Uterus (tissue), 4 donors: ENCODE results near the gene PIK3C2A. TPM values are rescaled to one million over a fixed set of nuclear protein-coding genes. Genes with fewer than 3 reads are reported as not detected.
"Not testable (repeated sequence)": the region's sequence is repeated elsewhere in the genome, so short reads cannot be mapped to it uniquely, and the experiment has no call there.

ENCODE experiments used
- DNase-seq, 2 donors: peaks; one replicate each; pipeline ENCODE4 v3.0.0-alpha.2; 2019 to 2020
- H3K27ac ChIP-seq, 2 donors: fragments of 200-600 bp; sonication (generic); 1 replicate in 1 of 2; 2 replicates in 1 of 2; pipeline ENCODE4 v1.5.1; 2016 to 2018
- H3K27me3 ChIP-seq, 2 donors: fragments of 200-600 bp; sonication (generic); one replicate each; pipeline ENCODE4 v1.5.1; 2018 to 2019; ENCODE audit warnings: control low read depth in 1 of 2
- H3K36me3 ChIP-seq, 2 donors: fragments of 200-600 bp; sonication (generic); one replicate each; pipeline ENCODE4 v1.5.1; 2019; ENCODE audit warnings: control low read depth in 1 of 2
- H3K4me1 ChIP-seq, 2 donors: fragments of 200-600 bp; sonication (generic); one replicate each; pipeline ENCODE4 v1.5.1; 2018 to 2019; ENCODE audit warnings: control low read depth in 1 of 2
- H3K4me3 ChIP-seq, 2 donors: fragments of 200-600 bp; sonication (generic); 1 replicate in 1 of 2; 2 replicates in 1 of 2; pipeline ENCODE4 v1.5.1; 2018 to 2019; ENCODE audit warnings: mild to moderate bottlenecking in 1 of 2
- H3K9me3 ChIP-seq, 2 donors: fragments of 200-600 bp; sonication (generic); one replicate each; pipeline ENCODE4 v1.5.1; 2019; ENCODE audit warnings: control low read depth in 1 of 2
- POLR2A ChIP-seq, 2 donors: fragments of 450-650 bp; IDR thresholded peaks; one replicate each; pipeline ENCODE4 v1.6.1; 2016; ENCODE audit warnings: antibody characterized with exemption in 2 of 2, mild to moderate bottlenecking in 1 of 2, moderate library complexity in 1 of 2
- intact Hi-C: fragments of 100-400 bp; cut with DNase I; formaldehyde crosslinking; loops from one replicate; pipeline ENCODE4 v1.15.1; 2023; ENCODE audit warnings: low total_unique reads
- total RNA-seq, 4 donors: library from RNA; depleted of rRNA in 3 of 4; stranded (reverse); fragments of >200 nt in 3 of 4; gene quantifications; one replicate each; pipeline versions ENCODE4 v1.1.0 to v1.2.4, GENCODE V29; 2014 to 2023
- TF ChIP-seq, protein P1 (sequence below), 4 experiments: fragments of 200-600 bp in 2 of 4; fragments of 450-650 bp in 2 of 4; sonication (generic) in 2 of 4; IDR thresholded peaks; one replicate each; pipeline ENCODE4 v1.5.1; 2016 to 2019; ENCODE audit warnings: antibody characterized with exemption in 4 of 4, mild to moderate bottlenecking in 2 of 4, moderate library complexity in 1 of 4
- donor health status: DM: yes; HTN: yes; CAD: no.

PIK3C2A gene
- total RNA-seq, 4 donors from 2014 or later, result 63.5 to 147 (median 90.5) TPM

DNA sequence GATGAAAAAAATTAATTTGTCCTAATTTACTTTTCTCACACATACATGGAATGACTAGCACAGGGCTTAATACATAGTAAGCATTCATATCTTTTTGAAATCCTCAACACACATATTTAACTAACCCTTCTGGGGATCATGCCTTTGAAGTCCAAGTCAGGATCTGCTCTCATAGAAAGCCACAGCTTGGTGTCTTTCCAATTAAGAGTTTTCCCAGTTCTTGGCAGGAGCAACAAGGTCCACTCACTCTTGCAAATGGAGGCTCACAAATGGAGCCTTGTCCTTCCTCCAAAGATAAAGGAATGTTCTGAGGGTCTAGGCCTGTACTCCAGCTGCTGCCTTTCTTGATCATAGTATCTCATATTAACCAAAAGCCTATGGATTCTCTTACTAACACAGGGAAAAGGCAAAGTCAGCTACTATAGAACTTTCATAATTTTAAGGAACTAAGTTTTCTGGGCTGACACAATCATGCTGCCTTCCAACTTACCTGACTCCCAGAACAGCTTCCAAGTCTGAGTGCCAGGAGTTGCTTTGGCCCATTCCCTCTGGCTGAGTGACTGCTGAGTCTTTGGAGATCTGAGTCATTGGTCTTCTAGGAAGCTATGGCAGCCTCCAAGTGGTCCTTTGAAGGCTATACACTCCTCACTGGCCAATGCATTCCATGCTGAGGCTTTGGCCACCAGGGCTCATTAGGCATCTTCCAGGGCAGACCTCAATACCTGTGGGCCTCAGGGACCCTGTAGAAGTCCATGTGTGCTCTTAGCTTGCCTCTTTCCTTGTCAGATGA lies 43.0 kb upstream of the PIK3C2A start:
- H3K4me1 ChIP-seq, result no peaks in the 10 kb centered on the region
- intact Hi-C loops, result no loop called here

DNA sequence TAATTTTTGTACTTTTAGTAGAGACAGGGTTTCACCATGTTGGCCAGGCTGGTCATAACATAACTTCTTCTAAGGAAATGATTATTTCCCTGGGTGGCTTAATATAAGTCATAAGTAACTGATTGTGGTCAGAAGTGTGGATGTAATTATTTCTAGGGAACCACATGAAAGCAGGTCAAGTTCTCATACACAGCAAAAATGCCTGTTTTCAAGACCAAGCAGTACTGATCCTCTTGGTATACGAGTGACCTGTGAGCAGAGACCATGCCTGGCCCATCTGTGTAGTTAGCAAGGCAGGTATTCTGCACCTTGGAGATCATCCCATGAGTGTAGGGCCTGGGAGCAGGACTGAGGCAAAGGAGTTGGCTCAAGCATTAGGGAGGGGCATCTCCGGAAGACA lies 36.3 kb upstream of the PIK3C2A start:
- H3K4me1 ChIP-seq, result no peaks in the 10 kb centered on the region
- H3K36me3 ChIP-seq, result no peaks in the 10 kb centered on the region
- DNase-seq, result no peak
- no peaks in the 10 kb centered on the region for H3K27me3 ChIP-seq
- intact Hi-C loops, result no loop called here
- H3K27ac ChIP-seq, result no peak overlapping the region
- no peak overlapping the region for H3K4me3 ChIP-seq
- TF ChIP-seq, protein P1, sequence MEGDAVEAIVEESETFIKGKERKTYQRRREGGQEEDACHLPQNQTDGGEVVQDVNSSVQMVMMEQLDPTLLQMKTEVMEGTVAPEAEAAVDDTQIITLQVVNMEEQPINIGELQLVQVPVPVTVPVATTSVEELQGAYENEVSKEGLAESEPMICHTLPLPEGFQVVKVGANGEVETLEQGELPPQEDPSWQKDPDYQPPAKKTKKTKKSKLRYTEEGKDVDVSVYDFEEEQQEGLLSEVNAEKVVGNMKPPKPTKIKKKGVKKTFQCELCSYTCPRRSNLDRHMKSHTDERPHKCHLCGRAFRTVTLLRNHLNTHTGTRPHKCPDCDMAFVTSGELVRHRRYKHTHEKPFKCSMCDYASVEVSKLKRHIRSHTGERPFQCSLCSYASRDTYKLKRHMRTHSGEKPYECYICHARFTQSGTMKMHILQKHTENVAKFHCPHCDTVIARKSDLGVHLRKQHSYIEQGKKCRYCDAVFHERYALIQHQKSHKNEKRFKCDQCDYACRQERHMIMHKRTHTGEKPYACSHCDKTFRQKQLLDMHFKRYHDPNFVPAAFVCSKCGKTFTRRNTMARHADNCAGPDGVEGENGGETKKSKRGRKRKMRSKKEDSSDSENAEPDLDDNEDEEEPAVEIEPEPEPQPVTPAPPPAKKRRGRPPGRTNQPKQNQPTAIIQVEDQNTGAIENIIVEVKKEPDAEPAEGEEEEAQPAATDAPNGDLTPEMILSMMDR (IDR thresholded peaks at IDR 0.05), result no peak
- TF ChIP-seq POLR2A (IDR thresholded peaks at IDR 0.05), result no peak
- no peaks in the 10 kb centered on the region for H3K9me3 ChIP-seq

More for the DNA sequence above, 43.0 kb upstream of the PIK3C2A start:
- TF ChIP-seq, protein P1 (IDR thresholded peaks at IDR 0.05), result no peak
- TF ChIP-seq POLR2A (IDR thresholded peaks at IDR 0.05), result no peak
- no peak overlapping the region for H3K4me3 ChIP-seq
- H3K27ac ChIP-seq, result no peak overlapping the region
- DNase-seq, result no peak
- no peaks in the 10 kb centered on the region for H3K9me3 ChIP-seq
- no peaks in the 10 kb centered on the region for H3K27me3 ChIP-seq
- no peaks in the 10 kb centered on the region for H3K36me3 ChIP-seq

DNA sequence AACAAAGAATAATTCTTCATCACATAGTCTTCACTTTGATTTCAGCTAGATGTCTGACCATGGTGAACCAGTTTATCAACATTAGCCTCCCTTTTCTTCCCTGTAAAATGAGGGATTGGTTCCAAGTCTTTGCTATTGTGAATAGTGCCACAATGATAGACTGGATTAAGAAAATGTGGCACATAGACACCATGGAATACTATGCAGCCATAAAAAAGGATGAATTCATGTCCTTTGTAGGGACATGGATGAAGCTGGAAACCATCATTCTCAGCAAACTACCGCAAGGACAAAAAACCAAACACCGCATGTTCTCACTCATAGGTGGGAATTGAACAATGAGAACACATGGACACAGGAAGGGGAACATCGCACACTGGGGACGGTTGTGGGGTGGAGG lies 35.2 kb upstream of the PIK3C2A start:
- H3K27me3 ChIP-seq, H3K36me3 ChIP-seq, H3K4me1 ChIP-seq, intact Hi-C loops, H3K27ac ChIP-seq, H3K9me3 ChIP-seq, H3K4me3 ChIP-seq, DNase-seq: not testable (repeated sequence)

DNA sequence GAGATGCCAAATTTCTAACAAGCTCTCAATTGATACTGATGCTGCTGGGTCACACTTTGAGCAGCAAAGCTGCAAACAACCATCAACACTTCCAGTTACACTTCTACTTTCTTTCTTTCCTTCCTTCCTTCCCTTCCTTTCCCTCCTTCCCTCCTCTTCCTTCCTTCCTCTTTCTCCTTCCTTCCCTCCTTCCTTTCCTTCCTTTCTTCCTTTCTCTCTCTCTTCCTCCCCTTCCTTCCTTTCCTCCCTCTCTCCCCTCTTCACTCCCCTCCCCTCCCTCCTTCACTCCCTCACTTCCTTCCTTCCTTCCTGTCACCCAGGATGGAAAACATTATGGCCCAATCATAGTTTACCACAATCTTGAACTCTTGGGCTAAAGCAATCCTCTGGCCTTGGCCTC lies 33.0 kb upstream of the PIK3C2A start:
- Histone ChIP-seq H3K27me3 (no peaks in the 10 kb centered on the region), H3K9me3 (no peaks in the 10 kb centered on the region), H3K4me1 (no peaks in the 10 kb centered on the region), H3K4me3 (no peak overlapping the region), H3K36me3 (no peaks in the 10 kb centered on the region), H3K27ac (no peak overlapping the region)
- no peak for TF ChIP-seq POLR2A (IDR thresholded peaks at IDR 0.05)
- TF ChIP-seq, protein P1 (IDR thresholded peaks at IDR 0.05), result no peak
- intact Hi-C loops, result no loop called here
- DNase-seq, result no peak

DNA sequence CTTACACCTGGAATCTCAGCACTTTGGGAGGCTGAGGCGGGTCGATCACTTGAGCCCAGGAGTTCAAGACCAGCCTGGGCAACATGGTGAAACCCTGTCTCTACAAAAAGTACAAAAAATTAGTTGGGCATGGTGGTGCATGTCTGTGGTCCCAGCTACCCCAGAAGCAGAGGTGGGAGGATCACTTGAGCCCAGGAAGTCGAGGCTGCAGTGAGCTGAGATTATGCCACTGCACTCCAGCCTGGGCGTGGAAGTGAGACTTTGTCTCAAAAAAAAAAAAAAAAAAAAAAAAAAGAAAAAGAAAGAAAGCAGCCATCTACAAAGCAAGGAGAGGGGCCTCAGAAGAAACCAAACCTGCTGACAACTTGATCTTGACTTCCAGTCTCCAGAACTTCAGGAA lies 32.1 kb upstream of the PIK3C2A start:
- DNase-seq, H3K9me3 ChIP-seq, H3K4me1 ChIP-seq, H3K27ac ChIP-seq, H3K36me3 ChIP-seq, intact Hi-C loops, H3K4me3 ChIP-seq, H3K27me3 ChIP-seq: not testable (repeated sequence)

DNA sequence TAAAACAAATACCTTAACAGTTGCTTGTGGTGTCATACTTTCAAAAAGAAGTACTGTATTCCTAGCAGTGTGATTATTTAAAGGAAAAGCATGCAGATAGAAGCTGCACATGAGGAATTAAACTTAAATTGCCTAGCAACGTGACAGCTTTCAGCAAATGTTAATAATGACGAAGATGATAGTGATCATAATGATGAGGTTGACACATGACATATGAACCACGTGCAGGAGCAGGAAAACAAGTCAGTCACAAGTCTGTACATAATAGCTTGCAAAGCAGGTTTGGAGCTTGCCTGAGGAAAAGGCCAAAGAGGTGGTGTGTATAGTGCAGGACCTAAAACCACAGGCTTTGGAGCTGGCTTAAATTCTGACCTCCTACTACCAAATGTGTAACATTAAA lies 30.6 kb upstream of the PIK3C2A start:
- H3K36me3 ChIP-seq, result no peaks in the 10 kb centered on the region
- no peak overlapping the region for H3K4me3 ChIP-seq
- no peaks in the 10 kb centered on the region for H3K4me1 ChIP-seq
- intact Hi-C loops, result no loop called here
- no peak overlapping the region for H3K27ac ChIP-seq
- H3K27me3 ChIP-seq, result no peaks in the 10 kb centered on the region
- TF ChIP-seq, protein P1 (IDR thresholded peaks at IDR 0.05), result no peak
- no peak for TF ChIP-seq POLR2A (IDR thresholded peaks at IDR 0.05)
- DNase-seq, result no peak
- no peaks in the 10 kb centered on the region for H3K9me3 ChIP-seq
